ENCODE measurements around the gene SCEL. TPM values are rescaled to one million over a fixed set of nuclear protein-coding genes. Genes with fewer than 3 reads are reported as not detected.
A peak's percentile ranks its signal among the peaks of the same experiment; 100 is the strongest.

The SCEL gene
- total and polyA plus RNA-seq, 2 donors from 2014 or later = 0.22 to 3.3 TPM

DNA sequence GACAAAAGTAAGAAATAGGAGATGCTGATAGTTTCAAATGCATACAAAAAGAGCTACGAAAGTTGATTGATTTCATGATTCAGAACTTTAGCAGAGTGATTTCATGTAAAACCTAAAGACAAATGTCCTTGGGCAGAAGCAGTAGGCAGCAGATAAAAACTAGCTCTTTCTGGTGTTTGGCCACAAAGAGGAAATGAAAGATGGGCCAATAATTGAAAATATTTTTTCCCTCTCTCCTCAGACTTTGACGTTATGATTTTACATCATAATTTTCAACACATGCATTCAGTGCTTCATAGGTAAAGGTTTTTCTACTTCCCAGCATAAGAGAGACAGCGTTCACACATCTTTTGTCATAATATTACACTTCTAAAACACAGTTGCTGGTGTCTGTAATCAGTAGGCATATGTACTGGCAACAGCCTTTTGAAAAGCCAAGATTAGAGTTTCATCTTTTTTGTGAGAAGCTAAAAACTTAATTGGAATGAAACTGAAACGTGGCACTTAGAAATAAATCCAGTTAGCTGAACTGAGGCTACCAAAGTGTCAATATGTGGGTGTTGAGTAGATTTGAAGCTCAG is 9.3 kb downstream of the SCEL start:
- no peak overlapping the region for H3K9ac ChIP-seq (ENCODE audit: low read length in 3 of 3)
- intact Hi-C loops (cut with DNase I) = no loop called here
- no peak for FAIRE-seq
- H3K4me1 ChIP-seq (ENCODE audit: control insufficient read depth in 2 of 3, insufficient read depth in 2 of 3, low read depth in 1 of 3, low read length in 3 of 3) = no peaks in the 10 kb centered on the region
- H3K4me3 ChIP-seq (ENCODE audit: low read length in 3 of 3) = no peak overlapping the region
- TF ChIP-seq, protein P1, sequence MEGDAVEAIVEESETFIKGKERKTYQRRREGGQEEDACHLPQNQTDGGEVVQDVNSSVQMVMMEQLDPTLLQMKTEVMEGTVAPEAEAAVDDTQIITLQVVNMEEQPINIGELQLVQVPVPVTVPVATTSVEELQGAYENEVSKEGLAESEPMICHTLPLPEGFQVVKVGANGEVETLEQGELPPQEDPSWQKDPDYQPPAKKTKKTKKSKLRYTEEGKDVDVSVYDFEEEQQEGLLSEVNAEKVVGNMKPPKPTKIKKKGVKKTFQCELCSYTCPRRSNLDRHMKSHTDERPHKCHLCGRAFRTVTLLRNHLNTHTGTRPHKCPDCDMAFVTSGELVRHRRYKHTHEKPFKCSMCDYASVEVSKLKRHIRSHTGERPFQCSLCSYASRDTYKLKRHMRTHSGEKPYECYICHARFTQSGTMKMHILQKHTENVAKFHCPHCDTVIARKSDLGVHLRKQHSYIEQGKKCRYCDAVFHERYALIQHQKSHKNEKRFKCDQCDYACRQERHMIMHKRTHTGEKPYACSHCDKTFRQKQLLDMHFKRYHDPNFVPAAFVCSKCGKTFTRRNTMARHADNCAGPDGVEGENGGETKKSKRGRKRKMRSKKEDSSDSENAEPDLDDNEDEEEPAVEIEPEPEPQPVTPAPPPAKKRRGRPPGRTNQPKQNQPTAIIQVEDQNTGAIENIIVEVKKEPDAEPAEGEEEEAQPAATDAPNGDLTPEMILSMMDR (IDR thresholded peaks at IDR 0.05; ENCODE audit: borderline replicate concordance, extremely low read depth, insufficient read depth) = no peak
- H3K27ac ChIP-seq (ENCODE audit: low read depth in 2 of 2, low read length in 2 of 2) = no peak overlapping the region
- no peak for DNase-seq
- no peaks in the 10 kb centered on the region for H3K9me3 ChIP-seq (ENCODE audit: control insufficient read depth in 2 of 3, insufficient read depth in 1 of 3, low read length in 3 of 3)
- no peaks in the 10 kb centered on the region for H3K27me3 ChIP-seq (ENCODE audit: control insufficient read depth, insufficient read depth, low read length)
- no peaks in the 10 kb centered on the region for H3K36me3 ChIP-seq (ENCODE audit: control insufficient read depth in 2 of 3, insufficient read depth in 3 of 3, low read length in 3 of 3)

DNA sequence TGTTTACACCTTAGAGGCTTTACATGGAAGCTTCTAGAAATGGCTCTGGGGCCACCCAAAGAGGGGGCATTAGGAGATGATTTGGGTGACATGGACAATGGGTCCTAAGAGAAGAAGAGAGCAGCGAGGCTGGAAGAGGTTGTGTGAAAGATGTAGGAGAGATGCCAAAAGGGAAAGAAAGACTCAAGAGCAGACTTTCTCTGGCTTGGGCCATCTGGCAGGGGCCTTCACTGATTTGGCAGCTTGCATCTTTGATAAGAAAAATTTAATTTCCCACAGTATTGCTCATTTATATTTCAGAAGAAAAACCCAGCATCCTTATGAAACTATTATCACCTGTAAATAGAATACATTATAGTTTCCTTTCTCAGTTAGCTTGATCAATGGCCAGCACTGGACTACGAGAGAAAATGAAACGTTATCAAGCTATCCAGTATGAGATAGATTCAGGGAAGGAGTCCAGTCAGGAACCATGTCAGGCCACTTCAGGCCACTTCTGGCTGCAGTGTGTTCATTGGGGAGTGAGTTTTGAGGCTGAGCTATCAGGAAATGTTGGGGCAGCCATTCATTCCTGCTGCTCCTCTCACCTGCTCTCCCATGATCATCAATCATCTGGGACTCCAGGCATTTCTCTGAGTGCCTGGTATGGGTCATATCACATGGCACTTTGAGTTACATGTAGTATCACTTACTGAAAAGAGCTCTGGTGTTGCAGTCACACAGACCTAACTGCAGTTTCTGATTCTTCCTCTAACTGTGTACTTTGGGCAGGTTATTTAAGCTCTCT is 10.3 kb downstream of the SCEL start:
- no peaks in the 10 kb centered on the region for H3K4me1 ChIP-seq (ENCODE audit: control insufficient read depth in 2 of 3, insufficient read depth in 2 of 3, low read depth in 1 of 3, low read length in 3 of 3)
- no peaks in the 10 kb centered on the region for H3K36me3 ChIP-seq (ENCODE audit: control insufficient read depth in 2 of 3, insufficient read depth in 3 of 3, low read length in 3 of 3)
- no peak overlapping the region for H3K27ac ChIP-seq (ENCODE audit: low read depth in 2 of 2, low read length in 2 of 2)
- intact Hi-C loops (cut with DNase I) = no loop called here
- H3K9ac ChIP-seq (ENCODE audit: low read length in 3 of 3) = no peak overlapping the region
- H3K9me3 ChIP-seq (ENCODE audit: control insufficient read depth in 2 of 3, insufficient read depth in 1 of 3, low read length in 3 of 3) = no peaks in the 10 kb centered on the region
- H3K27me3 ChIP-seq (ENCODE audit: control insufficient read depth, insufficient read depth, low read length) = no peaks in the 10 kb centered on the region
- DNase-seq (peak in 3 of 5 donors; percentile 14 to 47 (median 37)), FAIRE-seq (no peak)
- no peak overlapping the region for H3K4me3 ChIP-seq (ENCODE audit: low read length in 3 of 3)
- TF ChIP-seq, protein P1 (IDR thresholded peaks at IDR 0.05; ENCODE audit: borderline replicate concordance, extremely low read depth, insufficient read depth) = no peak

DNA sequence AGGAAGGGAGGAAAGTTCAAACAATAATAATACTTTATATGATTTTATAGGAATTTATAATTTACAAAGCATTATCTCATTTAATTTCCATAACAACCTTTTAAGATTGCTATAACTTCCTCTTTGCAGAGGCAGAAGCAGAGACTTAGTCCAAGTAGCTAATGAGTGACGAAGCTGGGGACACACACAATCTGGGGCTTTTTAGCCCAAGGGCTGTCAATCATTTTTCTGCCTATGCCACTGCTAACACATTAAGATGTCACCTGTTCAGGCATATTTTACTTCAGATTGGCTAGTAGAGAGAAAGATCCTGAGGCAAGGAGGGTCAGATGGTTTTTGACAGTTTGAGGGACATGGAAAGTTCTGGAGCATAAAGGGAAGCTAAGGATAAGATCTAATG is 12.6 kb downstream of the SCEL start:
- TF ChIP-seq, protein P1 (IDR thresholded peaks at IDR 0.05; ENCODE audit: borderline replicate concordance, extremely low read depth, insufficient read depth) = no peak
- intact Hi-C loops (cut with DNase I) = no loop called here
- DNase-seq (no peak), FAIRE-seq (no peak)
- Histone ChIP-seq H3K27me3 (ENCODE audit: control insufficient read depth, insufficient read depth, low read length) (no peaks in the 10 kb centered on the region), H3K4me3 (ENCODE audit: low read length in 3 of 3) (no peak overlapping the region), H3K27ac (ENCODE audit: low read depth in 2 of 2, low read length in 2 of 2) (no peak overlapping the region), H3K36me3 (ENCODE audit: control insufficient read depth in 2 of 3, insufficient read depth in 3 of 3, low read length in 3 of 3) (no peaks in the 10 kb centered on the region), H3K9ac (ENCODE audit: low read length in 3 of 3) (no peak overlapping the region), H3K9me3 (ENCODE audit: control insufficient read depth in 2 of 3, insufficient read depth in 1 of 3, low read length in 3 of 3) (no peaks in the 10 kb centered on the region), H3K4me1 (ENCODE audit: control insufficient read depth in 2 of 3, insufficient read depth in 2 of 3, low read depth in 1 of 3, low read length in 3 of 3) (no peaks in the 10 kb centered on the region)

All from kidney (tissue), 14 donors.